ENCODE results near the gene HOXB3.

The HOXB3 gene

GRCh38 chr17:48582750-48583069, 7.3 kb downstream of the HOXB3 start:
- Histone ChIP-seq H3K79me2 (ENCODE audit: insufficient read depth, low read length) (no peaks in the 10 kb centered on the region), H2AFZ (ENCODE audit: low read length) (no peak overlapping the region), H4K20me1 (ENCODE audit: insufficient read depth, low read length) (no peaks in the 10 kb centered on the region), H3K4me3 (ENCODE audit: low read depth, low read length, poor library complexity, severe bottlenecking) (no peak overlapping the region), H3K9me3 (ENCODE audit: low read length) (no peaks in the 10 kb centered on the region), H3K4me2 (ENCODE audit: low read length) (no peak overlapping the region), H3K27me3 (ENCODE audit: insufficient read depth, low read length) (0 out of 2 replicates have a peak, but pooled peaks cover 6% of the 10 kb centered on the region), H3K36me3 (ENCODE audit: insufficient read depth, low read length) (no peaks in the 10 kb centered on the region), H3K9me2 (ENCODE audit: low read depth, low read length) (no peaks in the 10 kb centered on the region), H3K9ac (ENCODE audit: low read length) (no peak overlapping the region), H3K4me1 (ENCODE audit: insufficient read depth, low read length, severe bottlenecking) (peaks cover 7% of the 10 kb centered on the region), H3K27ac (ENCODE audit: low read depth, low read length, poor library complexity, severe bottlenecking) (no peak overlapping the region), H3F3A (ENCODE audit: insufficient read depth, low read length) (no peaks in the 10 kb centered on the region)
- TF ChIP-seq CTCF (IDR thresholded peaks at IDR 0.05; ENCODE audit: low read length) (no peak), EZH2 (IDR thresholded peaks at IDR 0.05; ENCODE audit: borderline replicate concordance, low read length) (no peak)

- Histone ChIP-seq H3K27ac (ENCODE audit: low read depth, low read length, poor library complexity, severe bottlenecking) (no peak overlapping the region), H3K4me3 (ENCODE audit: low read depth, low read length, poor library complexity, severe bottlenecking) (no peak overlapping the region), H3K9ac (ENCODE audit: low read length) (no peak overlapping the region), H3K36me3 (ENCODE audit: insufficient read depth, low read length) (no peaks in the 10 kb centered on the region), H2AFZ (ENCODE audit: low read length) (no peak overlapping the region), H3K9me3 (ENCODE audit: low read length) (no peaks in the 10 kb centered on the region), H3K9me2 (ENCODE audit: low read depth, low read length) (no peaks in the 10 kb centered on the region), H3K4me2 (ENCODE audit: low read length) (no peak overlapping the region), H3K79me2 (ENCODE audit: insufficient read depth, low read length) (no peaks in the 10 kb centered on the region), H3K27me3 (ENCODE audit: insufficient read depth, low read length) (0 out of 2 replicates have a peak, but pooled peaks cover 6% of the 10 kb centered on the region), H3K4me1 (ENCODE audit: insufficient read depth, low read length, severe bottlenecking) (no peaks in the 10 kb centered on the region), H4K20me1 (ENCODE audit: insufficient read depth, low read length) (no peaks in the 10 kb centered on the region), H3F3A (ENCODE audit: insufficient read depth, low read length) (no peaks in the 10 kb centered on the region)
- no peak for TF ChIP-seq CTCF (IDR thresholded peaks at IDR 0.05; ENCODE audit: low read length)
- TF ChIP-seq EZH2 (IDR thresholded peaks at IDR 0.05; ENCODE audit: borderline replicate concordance, low read length), result no peak
Observed at GRCh38 chr17:48579760-48580554, 10.1 kb downstream of the HOXB3 start.

- Histone ChIP-seq H3K4me3 (ENCODE audit: low read depth, low read length, poor library complexity, severe bottlenecking) (no peak overlapping the region), H3F3A (ENCODE audit: insufficient read depth, low read length) (no peaks in the 10 kb centered on the region), H3K27ac (ENCODE audit: low read depth, low read length, poor library complexity, severe bottlenecking) (no peak overlapping the region), H3K36me3 (ENCODE audit: insufficient read depth, low read length) (no peaks in the 10 kb centered on the region), H3K27me3 (ENCODE audit: insufficient read depth, low read length) (peaks cover 6% of the 10 kb centered on the region; the same call in 1 of the 2 replicates), H3K9me2 (ENCODE audit: low read depth, low read length) (no peaks in the 10 kb centered on the region), H3K79me2 (ENCODE audit: insufficient read depth, low read length) (no peaks in the 10 kb centered on the region), H3K9me3 (ENCODE audit: low read length) (no peaks in the 10 kb centered on the region), H3K4me2 (ENCODE audit: low read length) (no peak overlapping the region), H3K9ac (ENCODE audit: low read length) (no peak overlapping the region), H3K4me1 (ENCODE audit: insufficient read depth, low read length, severe bottlenecking) (no peaks in the 10 kb centered on the region), H2AFZ (ENCODE audit: low read length) (no peak overlapping the region), H4K20me1 (ENCODE audit: insufficient read depth, low read length) (no peaks in the 10 kb centered on the region)
- TF ChIP-seq EZH2 (IDR thresholded peaks at IDR 0.05; ENCODE audit: borderline replicate concordance, low read length), result no peak
- no peak for TF ChIP-seq CTCF (IDR thresholded peaks at IDR 0.05; ENCODE audit: low read length)
Observed at GRCh38 chr17:48579471-48579759, 10.6 kb downstream of the HOXB3 start.
